GM21526 (cell line): ENCODE results near the gene NFKB2.

Source experiments
- ATAC-seq: cut with Tn5 transposase; IDR thresholded peaks from one replicate; pipeline ENCODE4 v1.9.1; 2021; ENCODE audit warnings: moderate library complexity; ENCODE audit not compliant: unreplicated experiment, low FRiP score

NFKB2 gene

DNA sequence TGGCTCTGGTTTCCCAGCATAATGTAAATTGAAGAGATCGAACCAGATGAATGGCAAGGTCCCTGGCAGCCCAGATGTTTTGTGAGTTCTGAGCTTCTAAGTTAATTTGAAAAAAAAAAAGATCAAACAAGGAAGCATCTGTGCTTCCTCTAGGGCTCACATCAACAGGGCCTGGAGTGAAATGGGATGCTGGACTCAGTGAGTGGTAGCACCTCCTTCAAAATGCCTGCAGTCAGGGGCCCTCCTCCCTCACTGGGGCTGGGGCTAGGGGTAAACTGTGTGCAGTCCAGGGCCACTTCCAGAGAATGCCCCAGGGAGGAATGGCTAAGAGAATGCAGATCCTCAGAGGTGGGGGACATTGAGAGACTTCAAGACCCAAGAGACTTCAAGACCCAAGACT lies 42.9 kb downstream of the NFKB2 start:
- ATAC-seq, result no peak

DNA sequence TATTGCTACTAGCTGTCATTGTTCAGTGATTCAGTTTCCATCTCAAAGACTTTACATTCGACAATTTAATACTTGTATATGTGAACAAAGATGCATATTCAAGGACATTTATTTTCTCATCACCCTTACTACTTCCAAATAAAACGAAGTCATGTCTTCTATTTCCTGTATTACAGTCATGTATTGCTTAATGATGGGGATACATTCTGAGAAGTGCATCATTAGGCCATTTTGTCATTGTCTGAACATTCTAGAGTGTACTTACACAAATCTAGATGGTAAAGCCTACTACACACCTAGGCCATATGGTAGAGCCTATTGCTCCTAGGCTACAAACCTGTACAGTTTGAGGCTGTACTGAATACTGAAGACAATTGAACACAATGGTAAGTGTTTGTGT lies 49.3 kb downstream of the NFKB2 start:
- no peak for ATAC-seq

DNA sequence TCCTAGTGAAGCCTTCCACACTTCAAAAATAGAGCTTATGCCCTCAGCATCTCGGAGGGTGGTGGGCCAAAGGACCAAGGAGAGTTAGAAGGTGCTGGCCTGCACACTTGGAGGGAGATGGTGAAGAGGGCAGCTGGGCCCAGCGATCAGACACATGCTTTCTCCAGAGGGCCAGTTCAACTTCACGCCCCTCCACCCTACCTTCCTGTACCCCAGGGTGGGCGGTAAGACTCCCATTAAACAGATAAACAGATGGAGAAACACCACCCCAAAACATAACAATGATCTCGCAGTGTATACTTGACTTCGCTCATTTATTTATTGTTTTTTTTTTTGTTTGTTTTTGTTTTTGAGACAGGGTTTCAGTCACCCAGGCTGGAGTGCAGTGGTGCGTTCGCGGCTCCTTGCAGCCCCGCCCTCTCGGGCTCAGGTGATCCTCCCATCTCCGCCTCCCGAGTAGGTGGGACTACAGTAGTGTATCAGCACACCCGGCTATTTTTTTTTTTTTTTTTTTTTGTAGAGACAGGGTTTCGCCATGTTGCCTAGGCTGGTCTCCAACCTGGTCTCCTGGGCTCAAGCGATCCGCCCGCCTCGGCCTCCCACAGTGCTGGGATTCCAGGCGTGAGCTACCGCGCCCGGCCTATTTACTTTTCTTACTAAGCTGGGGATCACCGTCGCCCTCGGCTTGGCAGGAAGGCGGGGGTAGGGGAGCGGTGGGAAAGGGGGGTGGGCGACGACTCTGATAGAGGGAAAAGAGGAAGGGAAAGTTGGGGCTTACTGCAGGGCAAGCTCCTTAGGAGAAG lies 54.0 kb downstream of the NFKB2 start:
- ATAC-seq, result peak; percentile 46

DNA sequence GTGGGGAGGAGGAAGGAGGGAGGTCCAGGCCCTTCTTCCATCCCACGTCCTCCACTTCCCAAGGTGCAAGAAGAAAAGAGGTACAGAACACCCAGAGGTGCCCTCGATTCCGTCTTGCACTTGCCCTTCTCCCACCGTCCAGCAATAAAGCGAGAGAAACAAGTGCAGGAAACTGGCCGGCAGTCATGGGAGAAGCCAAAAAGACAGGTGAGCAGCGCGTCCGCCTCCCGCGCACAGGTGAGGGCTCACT lies 54.5 kb downstream of the NFKB2 start:
- ATAC-seq, result no peak

DNA sequence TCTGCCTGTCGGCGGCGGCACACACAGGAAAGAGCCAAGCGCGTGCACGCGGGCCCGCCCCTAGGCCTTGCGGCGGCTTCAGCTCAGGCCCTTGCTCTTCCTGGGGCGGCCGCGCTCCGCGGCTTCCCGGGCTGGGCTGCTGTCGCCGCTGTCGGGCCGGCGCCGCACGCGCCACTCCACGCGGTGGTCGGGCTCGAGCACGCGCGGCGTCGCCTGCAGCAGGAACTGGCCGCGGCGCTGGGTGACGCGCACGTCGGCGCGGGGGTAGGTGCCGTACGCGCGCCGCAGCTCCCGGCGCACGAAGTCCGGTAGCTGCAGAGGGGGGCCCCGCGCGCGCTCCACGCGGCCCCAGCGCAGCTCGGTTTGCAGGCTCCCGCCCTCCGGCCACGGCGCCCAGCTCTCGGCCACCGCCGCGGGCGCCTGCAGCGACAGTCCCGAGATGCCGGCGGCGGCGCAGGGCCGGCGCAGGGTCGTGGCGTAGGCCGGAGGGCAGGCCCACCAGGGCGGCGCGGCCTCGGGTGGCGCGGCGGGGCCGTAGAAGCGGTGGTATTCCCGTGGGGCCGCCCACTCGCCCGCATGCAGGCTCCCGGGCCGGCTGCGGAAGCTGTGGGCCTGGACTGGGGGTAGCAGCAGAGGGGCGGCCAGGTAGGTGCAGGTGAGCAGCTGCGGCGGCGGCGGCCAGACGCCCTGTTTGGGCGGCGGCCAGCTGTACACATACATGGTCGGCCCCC lies 55.0 kb downstream of the NFKB2 start:
- ATAC-seq, result peak; percentile 66

- ATAC-seq, result no peak
These were observed 55.8 kb downstream of the NFKB2 start, which contains the start of gene C10orf95 for GRCh38 chr10:102451105-102451969. C10orf95 (minus strand) TSS chr10:102451543; CDS start chr10:102451093, 450 bp downstream.
